Stimulated activated CD8-positive, alpha-beta memory T cell treated with anti-CD3 and anti-CD28 coated beads, Interleukin-2, amount 100 ng/mL, for 48 hours (primary cell): ENCODE measurements around the gene REC8.

Experiments used
- DNase-seq, 2 donors: peaks; one replicate each; pipeline ENCODE4 v3.0.0-alpha.2; 2020; ENCODE audit warnings: low read depth in 2 of 2

The REC8 gene

GRCh38 chr14:24159777-24160498 is 11.9 kb upstream of the REC8 start:
- no peak for DNase-seq

- DNase-seq = no peak
Measured at GRCh38 chr14:24160499-24160849, 11.4 kb upstream of the REC8 start.

GRCh38 chr14:24160850-24161804 is 10.8 kb upstream of the REC8 start, which contains the start of gene IRF9:
TSS of gene IRF9 (plus strand) at chr14:24161265. CDS start at chr14:24162145, 880 bp downstream.
- DNase-seq = peak; percentile 91 to 98

GRCh38 chr14:24162093-24162492 is 9.8 kb upstream of the REC8 start:
- no peak for DNase-seq

- no peak for DNase-seq
Measured at GRCh38 chr14:24164518-24164991, 7.3 kb upstream of the REC8 start.

GRCh38 chr14:24165785-24166184 is 6.1 kb upstream of the REC8 start:
- no peak for DNase-seq

GRCh38 chr14:24167469-24168114 is 4.3 kb upstream of the REC8 start:
- DNase-seq = no peak

- no peak for DNase-seq
Measured at GRCh38 chr14:24172261-24172860, 481 bp downstream of the REC8 start.

- DNase-seq = no peak
Measured at GRCh38 chr14:24172871-24173281, 996 bp downstream of the REC8 start.

GRCh38 chr14:24176599-24176998 is 4.7 kb downstream of the REC8 start:
- no peak for DNase-seq

- DNase-seq = no peak
Measured at GRCh38 chr14:24177041-24177825, 5.4 kb downstream of the REC8 start.

- no peak for DNase-seq
Measured at GRCh38 chr14:24177891-24178290, 6.0 kb downstream of the REC8 start.

- DNase-seq = no peak
Measured at GRCh38 chr14:24178399-24179178, 6.7 kb downstream of the REC8 start.

GRCh38 chr14:24179294-24179960 is 7.5 kb downstream of the REC8 start:
- no peak for DNase-seq

- DNase-seq = no peak
Measured at GRCh38 chr14:24179961-24180796, 8.3 kb downstream of the REC8 start.

GRCh38 chr14:24181371-24182077 is 9.6 kb downstream of the REC8 start:
- DNase-seq = no peak

- DNase-seq = no peak
Measured at GRCh38 chr14:24182110-24182882, 10.4 kb downstream of the REC8 start.
